Loucy (cell line): ENCODE results near the gene HOGA1.
A peak's percentile ranks its signal among the peaks of the same experiment; 100 is the strongest.

Experiments
- H2AFZ ChIP-seq: fragments of 200-600 bp; sonication (generic); 2 replicates; pipeline ENCODE4 v1.6.0; 2016; ENCODE audit warnings: antibody characterized with exemption, mild to moderate bottlenecking, low read length, moderate library complexity
- H3F3A ChIP-seq: fragments of 200-600 bp; 2 replicates; pipeline ENCODE4 v1.6.0; 2016; ENCODE audit warnings: antibody characterized with exemption, low read depth, mild to moderate bottlenecking
- H3K27me3 ChIP-seq: fragments of 200-600 bp; sonication (generic); 2 replicates; pipeline ENCODE4 v1.6.1; 2014; ENCODE audit warnings: low read length, mild to moderate bottlenecking; ENCODE audit not compliant: insufficient read depth, poor library complexity, severe bottlenecking
- H3K36me3 ChIP-seq: fragments of 200-600 bp; sonication (generic); 2 replicates; pipeline ENCODE4 v1.6.1; 2016; ENCODE audit warnings: low read length; ENCODE audit not compliant: insufficient read depth
- H3K4me1 ChIP-seq: fragments of 200-600 bp; sonication (generic); 2 replicates; pipeline ENCODE4 v1.5.1; 2014; ENCODE audit warnings: low read length, mild to moderate bottlenecking; ENCODE audit not compliant: insufficient read depth, poor library complexity, severe bottlenecking
- H3K4me2 ChIP-seq: fragments of 200-600 bp; sonication (generic); 2 replicates; pipeline ENCODE4 v1.6.0; 2014; ENCODE audit warnings: antibody characterized with exemption, low read length, low read depth, mild to moderate bottlenecking; ENCODE audit not compliant: poor library complexity, severe bottlenecking
- H3K4me3 ChIP-seq: fragments of 200-600 bp; sonication (generic); 2 replicates; pipeline ENCODE4 v1.5.1; 2014; ENCODE audit warnings: low read length, mild to moderate bottlenecking, mixed read lengths; ENCODE audit not compliant: poor library complexity, severe bottlenecking
- H3K79me2 ChIP-seq: fragments of 200-600 bp; sonication (generic); 2 replicates; pipeline ENCODE4 v1.6.1; 2014; ENCODE audit warnings: low read length; ENCODE audit not compliant: insufficient read depth
- H3K9ac ChIP-seq: fragments of 200-600 bp; sonication (generic); 2 replicates; pipeline ENCODE4 v1.6.0; 2014; ENCODE audit warnings: mild to moderate bottlenecking, low read depth, low read length, moderate library complexity; ENCODE audit not compliant: poor library complexity, severe bottlenecking
- H3K9me2 ChIP-seq: fragments of 200-600 bp; sonication (generic); replicated peaks from 2 replicates; pipeline ENCODE4 v1.6.1; 2016; ENCODE audit warnings: low read depth, low read length, mixed read lengths
- H3K9me3 ChIP-seq: fragments of 200-600 bp; sonication (generic); 2 replicates; pipeline ENCODE4 v1.6.1; 2014; ENCODE audit warnings: mild to moderate bottlenecking, antibody characterized with exemption, low read length, low read depth; ENCODE audit not compliant: insufficient read depth
- H4K20me1 ChIP-seq: fragments of 200-600 bp; sonication (generic); 2 replicates; pipeline ENCODE4 v1.6.0; 2014; ENCODE audit warnings: antibody characterized with exemption, low read length, mild to moderate bottlenecking; ENCODE audit not compliant: insufficient read depth, poor library complexity, severe bottlenecking
- EZH2phosphoT487 ChIP-seq: fragments of 200-600 bp; IDR thresholded peaks from 2 replicates; pipeline ENCODE4 v1.6.1; 2018; ENCODE audit warnings: antibody characterized with exemption, mild to moderate bottlenecking, moderate library complexity, borderline replicate concordance
- TF ChIP-seq, protein P1 (sequence below): fragments of 200-600 bp; sonication (generic); conservative IDR thresholded peaks from 2 replicates; pipeline ENCODE4 v1.5.1; 2014; ENCODE audit warnings: mild to moderate bottlenecking, antibody characterized with exemption, low read length

The HOGA1 gene

DNA sequence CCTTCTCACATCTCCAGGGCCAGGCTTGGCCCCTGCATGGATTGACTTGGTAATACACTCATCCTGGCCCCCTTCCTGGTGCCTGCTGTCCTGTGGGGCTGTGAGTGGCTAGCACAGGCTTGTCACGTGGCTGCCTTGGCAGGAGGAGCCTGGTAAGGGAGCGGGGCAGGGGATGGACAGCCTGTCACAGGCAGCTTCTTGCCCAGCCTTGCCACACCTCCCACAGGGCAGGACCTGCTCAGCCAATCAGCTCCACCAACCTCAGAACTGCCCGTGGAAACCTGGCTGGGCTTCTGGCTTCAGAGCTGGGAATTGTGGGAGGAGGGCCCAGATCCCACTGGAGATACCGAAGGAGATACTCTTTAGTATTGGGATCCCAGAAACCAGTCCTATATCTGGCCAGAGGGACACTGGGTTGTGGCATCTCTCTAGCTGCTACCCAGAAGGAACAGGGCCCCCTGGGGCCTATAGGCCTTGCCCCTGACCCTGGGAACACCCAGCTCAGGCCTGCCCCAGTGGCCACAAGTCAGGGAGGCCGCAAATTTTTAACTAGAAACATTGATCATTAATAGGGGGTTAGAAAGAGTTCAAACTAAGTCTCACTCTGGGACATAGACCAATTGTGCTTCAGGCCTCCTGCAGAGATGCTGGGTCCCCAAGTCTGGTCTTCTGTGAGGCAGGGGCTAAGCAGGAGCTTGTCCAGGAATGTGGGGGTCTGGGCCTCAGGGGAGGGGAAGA is at the start of gene HOGA1:
Gene HOGA1 (plus strand): TSS at position 330 of the 738 bp plus-strand sequence. CDS start 315 bp downstream, at position 645.
- Histone ChIP-seq H2AFZ (no peak within 1 kb of the TSS), H3K4me2 (no peak within 1 kb of the TSS), H3K79me2 (no peaks in the 10 kb centered on the region), H3K4me1 (peaks cover 4% of the 10 kb centered on the region), H3K9ac (no peak within 1 kb of the TSS), H3F3A (no peaks in the 10 kb centered on the region), H3K9me2 (no peaks in the 10 kb centered on the region), H3K9me3 (no peaks in the 10 kb centered on the region), H3K4me3 (no peak within 1 kb of the TSS), H3K27me3 (no peaks in the 10 kb centered on the region), H3K36me3 (no peaks in the 10 kb centered on the region), H4K20me1 (no peaks in the 10 kb centered on the region)
- no peak for TF ChIP-seq EZH2phosphoT487
- TF ChIP-seq, protein P1, sequence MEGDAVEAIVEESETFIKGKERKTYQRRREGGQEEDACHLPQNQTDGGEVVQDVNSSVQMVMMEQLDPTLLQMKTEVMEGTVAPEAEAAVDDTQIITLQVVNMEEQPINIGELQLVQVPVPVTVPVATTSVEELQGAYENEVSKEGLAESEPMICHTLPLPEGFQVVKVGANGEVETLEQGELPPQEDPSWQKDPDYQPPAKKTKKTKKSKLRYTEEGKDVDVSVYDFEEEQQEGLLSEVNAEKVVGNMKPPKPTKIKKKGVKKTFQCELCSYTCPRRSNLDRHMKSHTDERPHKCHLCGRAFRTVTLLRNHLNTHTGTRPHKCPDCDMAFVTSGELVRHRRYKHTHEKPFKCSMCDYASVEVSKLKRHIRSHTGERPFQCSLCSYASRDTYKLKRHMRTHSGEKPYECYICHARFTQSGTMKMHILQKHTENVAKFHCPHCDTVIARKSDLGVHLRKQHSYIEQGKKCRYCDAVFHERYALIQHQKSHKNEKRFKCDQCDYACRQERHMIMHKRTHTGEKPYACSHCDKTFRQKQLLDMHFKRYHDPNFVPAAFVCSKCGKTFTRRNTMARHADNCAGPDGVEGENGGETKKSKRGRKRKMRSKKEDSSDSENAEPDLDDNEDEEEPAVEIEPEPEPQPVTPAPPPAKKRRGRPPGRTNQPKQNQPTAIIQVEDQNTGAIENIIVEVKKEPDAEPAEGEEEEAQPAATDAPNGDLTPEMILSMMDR = no peak

DNA sequence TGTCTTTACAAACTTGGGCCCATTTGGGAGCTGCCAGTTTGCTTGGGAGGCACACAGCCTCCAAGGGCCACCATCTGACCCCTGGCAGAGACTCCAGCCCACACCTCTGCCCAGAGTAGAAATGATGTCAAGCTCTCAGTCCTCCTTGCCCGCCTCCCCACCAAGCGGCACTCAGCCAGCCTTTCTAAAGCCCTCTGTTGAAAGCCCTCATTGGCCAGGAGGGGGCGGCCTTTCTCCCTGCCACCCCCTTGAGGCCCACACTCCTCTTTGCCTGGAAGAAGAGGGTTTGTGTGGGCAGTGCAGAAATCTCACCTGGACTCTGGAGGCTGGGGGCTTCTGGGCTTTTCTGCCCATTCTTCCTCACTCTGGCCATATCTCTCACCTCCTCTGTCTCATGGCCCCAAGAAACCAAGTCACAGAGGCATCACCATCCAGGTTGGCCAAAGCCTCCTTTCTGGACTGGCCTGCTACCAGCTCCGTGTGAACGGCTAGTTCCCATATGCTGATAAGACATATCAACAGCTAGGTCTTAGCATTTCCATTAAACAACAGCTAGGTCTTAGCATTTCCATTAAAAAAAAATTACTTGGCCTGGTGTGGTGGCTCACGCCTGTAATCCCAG is 49.3 kb upstream of the HOGA1 start:
- H3K79me2 ChIP-seq = no peaks in the 10 kb centered on the region
- TF ChIP-seq EZH2phosphoT487 = no peak
- TF ChIP-seq, protein P1 = peak; percentile 77
- no peaks in the 10 kb centered on the region for H3K27me3 ChIP-seq

DNA sequence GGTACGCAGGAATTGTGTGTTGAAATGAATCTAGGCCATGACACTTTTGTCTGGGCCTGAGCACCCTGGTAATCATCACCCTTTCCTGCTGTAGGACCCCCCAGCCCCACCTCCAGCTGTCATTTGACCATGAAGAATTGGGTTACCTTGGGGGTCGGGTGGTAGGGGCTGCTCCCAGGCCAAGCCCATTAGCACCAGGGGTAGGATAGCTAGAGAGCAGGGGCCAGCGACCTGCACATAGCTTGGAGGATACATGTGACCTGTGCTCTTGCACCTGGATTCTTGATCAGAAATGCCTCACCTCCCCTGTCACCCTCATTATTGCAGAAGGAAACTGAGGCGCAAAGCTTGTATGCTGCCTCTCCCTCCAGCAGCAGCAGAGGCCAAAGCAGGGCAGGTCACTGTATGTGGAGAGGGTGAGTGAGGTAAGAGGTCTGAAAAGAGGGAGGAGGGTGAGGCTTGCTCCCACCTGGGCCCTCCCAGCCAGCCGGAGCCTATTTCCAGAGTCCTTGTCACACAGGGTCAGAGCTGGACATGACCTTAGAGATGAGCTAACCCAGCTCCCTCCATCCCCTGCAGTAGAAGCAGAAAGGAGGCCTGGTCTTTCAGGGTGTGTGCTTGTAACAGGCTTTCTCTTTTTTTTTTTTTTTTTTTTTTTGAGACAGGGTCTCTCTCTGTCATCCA is 46.9 kb upstream of the HOGA1 start:
- Histone ChIP-seq H3K4me1 (no peaks in the 10 kb centered on the region), H3K36me3 (no peaks in the 10 kb centered on the region), H3F3A (no peaks in the 10 kb centered on the region), H4K20me1 (no peaks in the 10 kb centered on the region), H3K79me2 (no peaks in the 10 kb centered on the region), H2AFZ (no peak overlapping the region), H3K9ac (no peak overlapping the region), H3K4me2 (no peak overlapping the region), H3K27me3 (no peaks in the 10 kb centered on the region), H3K9me3 (no peaks in the 10 kb centered on the region), H3K4me3 (no peak overlapping the region), H3K9me2 (no peaks in the 10 kb centered on the region)
- no peak for TF ChIP-seq EZH2phosphoT487
- TF ChIP-seq, protein P1 = no peak

More for the DNA sequence above, 49.3 kb upstream of the HOGA1 start:
- Histone ChIP-seq H3K4me2 (no peak overlapping the region), H4K20me1 (no peaks in the 10 kb centered on the region), H3K9me3 (no peaks in the 10 kb centered on the region), H3K9me2 (no peaks in the 10 kb centered on the region), H3K9ac (no peak overlapping the region), H3K4me3 (no peak overlapping the region), H2AFZ (no peak overlapping the region), H3K36me3 (no peaks in the 10 kb centered on the region), H3K4me1 (no peaks in the 10 kb centered on the region), H3F3A (no peaks in the 10 kb centered on the region)
